Prostate gland (tissue), 2 donors: Measurements from ENCODE around the gene CDT1. TPM values are rescaled to one million over a fixed set of nuclear protein-coding genes. Genes with fewer than 3 reads are reported as not detected.

Experiments
- DNase-seq: peaks from one replicate; pipeline ENCODE4 v3.0.0-alpha.2; 2019; ENCODE audit warnings: low spot score
- H3K27ac ChIP-seq, 2 donors: fragments of 200-600 bp; sonication (generic); 2 replicates each; pipeline ENCODE4 v1.5.1; 2017 to 2019
- H3K27me3 ChIP-seq: fragments of 200-600 bp; sonication (generic); replicated peaks from 2 replicates; pipeline ENCODE4 v1.5.1; 2019; ENCODE audit not compliant: insufficient read depth
- H3K36me3 ChIP-seq, 2 donors: fragments of 200-600 bp; sonication (generic); 1 replicate in 1 of 2; 2 replicates in 1 of 2; pipeline versions ENCODE4 v1.5.1 to v1.8.1; 2017 to 2019
- H3K4me1 ChIP-seq: fragments of 200-600 bp; sonication (generic); replicated peaks from 2 replicates; pipeline ENCODE4 v1.5.1; 2019
- H3K4me3 ChIP-seq, 2 donors: fragments of 200-600 bp; sonication (generic); 2 replicates each; pipeline ENCODE4 v1.5.1; 2017 to 2019
- H3K9me3 ChIP-seq: fragments of 200-600 bp; sonication (generic); 2 replicates; pipeline ENCODE4 v1.5.1; 2017
- POLR2A ChIP-seq: fragments of 450-650 bp; IDR thresholded peaks from one replicate; pipeline ENCODE4 v1.6.1; 2016; ENCODE audit warnings: antibody characterized with exemption, mild to moderate bottlenecking
- POLR2AphosphoS5 ChIP-seq: sonication (generic); formaldehyde crosslinking; IDR thresholded peaks from one replicate; pipeline ENCODE4 v1.6.1; 2017; ENCODE audit warnings: antibody characterized with exemption
- WGBS: methylation state at CpG from one replicate; pipeline ENCODE4 v1.1.5; 2018; 5-methylcytosine and 5-hydroxymethylcytosine counted together
- intact Hi-C: fragments of 100-400 bp; cut with DNase I; formaldehyde crosslinking; loops from one replicate; pipeline ENCODE4 v1.14.2; 2022
- total RNA-seq, 2 donors: library from RNA; depleted of rRNA; stranded (reverse); fragments of >200 nt; gene quantifications; one replicate each; pipeline ENCODE4 v1.1.0, GENCODE V29; 2016
- TF ChIP-seq, protein P1 (sequence below), 4 experiments: fragments of 200-600 bp in 2 of 4; fragments of 450-650 bp in 2 of 4; sonication (generic) in 2 of 4; IDR thresholded peaks; 1 replicate in 3 of 4; 2 replicates in 1 of 4; pipeline ENCODE4 v1.5.1; 2016 to 2019; ENCODE audit warnings: antibody characterized with exemption in 4 of 4, mild to moderate bottlenecking in 2 of 4, moderate library complexity in 2 of 4

The CDT1 gene
- total RNA-seq, 2 donors from 2014 or later: 4.3 to 7.6 TPM

- Histone ChIP-seq H3K27ac (no peak overlapping the region), H3K4me3 (no peak overlapping the region), H3K9me3 (no peaks in the 10 kb centered on the region), H3K27me3 (no peaks in the 10 kb centered on the region), H3K36me3 (peaks cover 0 to 7% of the 10 kb centered on the region in 2 donors), H3K4me1 (no peaks in the 10 kb centered on the region)
- no peak for DNase-seq
- intact Hi-C loops: no loop called here
- TF ChIP-seq POLR2AphosphoS5: no peak
- WGBS: 94% methylated on average over 33 of the region's 33 CpGs
Measured at GRCh38 chr16:88835818-88836217, 32.2 kb downstream of the CDT1 start.

- Histone ChIP-seq H3K36me3 (peaks cover 0 to 7% of the 10 kb centered on the region in 2 donors), H3K4me1 (no peaks in the 10 kb centered on the region), H3K27ac (no peak overlapping the region), H3K9me3 (no peaks in the 10 kb centered on the region), H3K4me3 (no peak overlapping the region), H3K27me3 (no peaks in the 10 kb centered on the region)
- no peak for DNase-seq
- intact Hi-C loops: no loop called here
- 90% methylated on average over 17 of the region's 17 CpGs for WGBS
- TF ChIP-seq POLR2A (no peak), POLR2AphosphoS5 (no peak)
- TF ChIP-seq, protein P1, sequence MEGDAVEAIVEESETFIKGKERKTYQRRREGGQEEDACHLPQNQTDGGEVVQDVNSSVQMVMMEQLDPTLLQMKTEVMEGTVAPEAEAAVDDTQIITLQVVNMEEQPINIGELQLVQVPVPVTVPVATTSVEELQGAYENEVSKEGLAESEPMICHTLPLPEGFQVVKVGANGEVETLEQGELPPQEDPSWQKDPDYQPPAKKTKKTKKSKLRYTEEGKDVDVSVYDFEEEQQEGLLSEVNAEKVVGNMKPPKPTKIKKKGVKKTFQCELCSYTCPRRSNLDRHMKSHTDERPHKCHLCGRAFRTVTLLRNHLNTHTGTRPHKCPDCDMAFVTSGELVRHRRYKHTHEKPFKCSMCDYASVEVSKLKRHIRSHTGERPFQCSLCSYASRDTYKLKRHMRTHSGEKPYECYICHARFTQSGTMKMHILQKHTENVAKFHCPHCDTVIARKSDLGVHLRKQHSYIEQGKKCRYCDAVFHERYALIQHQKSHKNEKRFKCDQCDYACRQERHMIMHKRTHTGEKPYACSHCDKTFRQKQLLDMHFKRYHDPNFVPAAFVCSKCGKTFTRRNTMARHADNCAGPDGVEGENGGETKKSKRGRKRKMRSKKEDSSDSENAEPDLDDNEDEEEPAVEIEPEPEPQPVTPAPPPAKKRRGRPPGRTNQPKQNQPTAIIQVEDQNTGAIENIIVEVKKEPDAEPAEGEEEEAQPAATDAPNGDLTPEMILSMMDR (IDR thresholded peaks at IDR 0.05): no peak
Measured at GRCh38 chr16:88836791-88837190, 33.2 kb downstream of the CDT1 start.

- no peaks in the 10 kb centered on the region for H3K4me1 ChIP-seq
- intact Hi-C loops: no loop called here
- no peaks in the 10 kb centered on the region for H3K9me3 ChIP-seq
- no peak for TF ChIP-seq POLR2A
- TF ChIP-seq POLR2AphosphoS5: no peak
- TF ChIP-seq, protein P1 (IDR thresholded peaks at IDR 0.05): no peak
- no peak overlapping the region for H3K27ac ChIP-seq
- no peak overlapping the region for H3K4me3 ChIP-seq
- H3K36me3 ChIP-seq: peaks cover 0 to 7% of the 10 kb centered on the region in 2 donors
- DNase-seq: no peak
- WGBS: 87% methylated on average over 15 of the region's 20 CpGs
- H3K27me3 ChIP-seq: no peaks in the 10 kb centered on the region
Measured at GRCh38 chr16:88837806-88838205, 34.2 kb downstream of the CDT1 start.

DNA sequence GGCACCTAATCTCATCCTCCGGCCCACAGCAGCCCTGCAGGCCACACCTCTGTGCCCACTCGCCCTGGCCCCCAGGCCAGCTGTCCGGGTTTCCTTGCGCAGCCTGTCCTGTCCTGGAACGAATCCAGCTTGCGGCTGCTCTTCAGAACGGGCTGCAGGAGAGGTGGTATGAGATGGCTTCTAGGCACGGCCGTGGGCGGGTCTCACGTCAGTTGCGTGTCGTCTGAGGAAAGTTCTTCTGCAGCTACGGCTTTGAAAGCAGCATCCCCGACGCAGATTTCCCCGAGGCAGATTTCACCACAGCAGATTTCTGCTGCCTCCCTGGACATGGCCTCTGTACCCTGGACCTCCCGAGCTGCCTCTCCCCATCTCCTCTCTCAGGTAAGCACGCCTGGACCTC, 35.0 kb downstream of the CDT1 start:
- intact Hi-C loops: no loop called here
- TF ChIP-seq, protein P1 (IDR thresholded peaks at IDR 0.05): no peak
- no peak for TF ChIP-seq POLR2AphosphoS5
- TF ChIP-seq POLR2A: no peak
- Histone ChIP-seq H3K4me3 (no peak overlapping the region), H3K27me3 (no peaks in the 10 kb centered on the region), H3K4me1 (no peaks in the 10 kb centered on the region), H3K36me3 (peaks cover 0 to 7% of the 10 kb centered on the region in 2 donors), H3K9me3 (no peaks in the 10 kb centered on the region), H3K27ac (no peak overlapping the region)
- DNase-seq: no peak
- 86% methylated on average over 19 of the region's 19 CpGs for WGBS

- Histone ChIP-seq H3K27ac (no peak overlapping the region), H3K4me3 (no peak overlapping the region), H3K9me3 (no peaks in the 10 kb centered on the region), H3K36me3 (peaks cover 0 to 7% of the 10 kb centered on the region in 2 donors), H3K4me1 (no peaks in the 10 kb centered on the region), H3K27me3 (no peaks in the 10 kb centered on the region)
- no peak for TF ChIP-seq POLR2A
- TF ChIP-seq, protein P1 (IDR thresholded peaks at IDR 0.05): no peak
- TF ChIP-seq POLR2AphosphoS5: no peak
- 90% methylated on average over 37 of the region's 39 CpGs for WGBS
- DNase-seq: no peak
- intact Hi-C loops: no loop called here
Measured at GRCh38 chr16:88839026-88839529, 35.5 kb downstream of the CDT1 start.
